Fibroblast of the aortic adventitia (primary cell): ENCODE measurements around the gene PLB1. TPM values are rescaled to one million over a fixed set of nuclear protein-coding genes. Genes with fewer than 3 reads are reported as not detected.
A peak's percentile ranks its signal among the peaks of the same experiment; 100 is the strongest.

Source experiments
- DNase-seq: peaks from one replicate; pipeline ENCODE4 v3.0.0-alpha.2; 2010; ENCODE audit warnings: low read depth
- H3K4me3 ChIP-seq: 2 replicates; pipeline ENCODE4 v1.5.1; 2011; ENCODE audit warnings: low read depth, mild to moderate bottlenecking, control low read depth, low read length, moderate library complexity
- CTCF ChIP-seq: IDR thresholded peaks from 2 replicates; pipeline ENCODE4 v1.5.1; 2011; ENCODE audit warnings: mild to moderate bottlenecking, low read length, control low read depth, inconsistent platforms; ENCODE audit not compliant: insufficient read depth
- total RNA-seq: library from RNA; depleted of rRNA; stranded (reverse); fragments of >200 nt; gene quantifications from 2 replicates; pipeline ENCODE4 v1.2.3, GENCODE V29; 2012; ENCODE audit warnings: low replicate concordance

Gene PLB1
- total RNA-seq, 1 donor = 2.7 TPM

- no peak for DNase-seq
Measured at GRCh38 chr2:28603821-28604220, 108.0 kb downstream of the PLB1 start.

GRCh38 chr2:28604284-28604843 is 108.5 kb downstream of the PLB1 start:
- no peak overlapping the region for H3K4me3 ChIP-seq
- no peak for TF ChIP-seq CTCF
- DNase-seq = no peak

More at GRCh38 chr2:28603821-28604220, 108.0 kb downstream of the PLB1 start:
- H3K4me3 ChIP-seq = no peak overlapping the region
- TF ChIP-seq CTCF = no peak

GRCh38 chr2:28606986-28607441 is 111.2 kb downstream of the PLB1 start:
- peak; percentile 22 for TF ChIP-seq CTCF
- no peak for DNase-seq
- no peak overlapping the region for H3K4me3 ChIP-seq

- TF ChIP-seq CTCF = no peak
- no peak for DNase-seq
- no peak overlapping the region for H3K4me3 ChIP-seq
Measured at GRCh38 chr2:28607730-28608499, 112.1 kb downstream of the PLB1 start.

GRCh38 chr2:28608500-28609424 is 112.9 kb downstream of the PLB1 start:
- no peak for TF ChIP-seq CTCF

GRCh38 chr2:28610583-28611201 is 114.8 kb downstream of the PLB1 start:
- no peak for TF ChIP-seq CTCF
- peak; percentile 83 for DNase-seq
- H3K4me3 ChIP-seq = no peak overlapping the region

More at GRCh38 chr2:28608500-28609424, 112.9 kb downstream of the PLB1 start:
- DNase-seq = no peak
- no peak overlapping the region for H3K4me3 ChIP-seq
